Panc1 (cell line): ENCODE results near the gene RPL13. TPM values are rescaled to one million over a fixed set of nuclear protein-coding genes. Genes with fewer than 3 reads are reported as not detected.
A peak's percentile ranks its signal among the peaks of the same experiment; 100 is the strongest.

Source experiments
- ATAC-seq: fragments of 200-7000 bp; cut with Tn5 transposase; 2 replicates; pipeline ENCODE4 v1.9.1; 2020; ENCODE audit warnings: mild to moderate bottlenecking, moderate library complexity
- BruUV-seq: library from RNA; stranded (reverse); fragments of 400-500 nt; replicated peaks from 2 replicates; lab custom pipeline; 2021; lab: Mats Ljungman, UMichigan
- CTCF ChIA-PET: fragments of 300-600 bp; sonication (Branson Sonifier 250); formaldehyde crosslinking; loops from one replicate; lab custom pipeline; 2022; ENCODE audit warnings: antibody characterized with exemption; lab: Charles Lee
- POLR2A ChIA-PET: fragments of 300-600 bp; sonication (Branson Sonifier 250); formaldehyde crosslinking; loops from one replicate; lab custom pipeline; 2022; ENCODE audit warnings: antibody characterized with exemption; lab: Charles Lee
- DNase-seq: peaks from one replicate; pipeline ENCODE4 v3.0.0-alpha.2; 2010; ENCODE audit warnings: low read depth, low spot score
- H3K27ac ChIP-seq: 2 replicates; pipeline ENCODE4 v1.5.1; 2011; ENCODE audit warnings: mild to moderate bottlenecking, low read length, inconsistent platforms
- H3K27me3 ChIP-seq: fragments of 200-500 bp; sonication (Bioruptor generic); 2 replicates; pipeline ENCODE4 v1.6.0; 2014; ENCODE audit warnings: low read length, inconsistent platforms; ENCODE audit not compliant: control insufficient read depth, insufficient read depth
- H3K36me3 ChIP-seq: fragments of 200-500 bp; sonication (Bioruptor generic); 2 replicates; pipeline ENCODE4 v1.5.1; 2014; ENCODE audit warnings: inconsistent platforms, mild to moderate bottlenecking, low read length, moderate library complexity; ENCODE audit not compliant: control insufficient read depth, insufficient read depth
- H3K4me1 ChIP-seq: 2 replicates; pipeline ENCODE4 v1.5.1; 2011; ENCODE audit warnings: inconsistent platforms, mild to moderate bottlenecking, low read length, moderate library complexity; ENCODE audit not compliant: control insufficient read depth, insufficient read depth
- H3K4me3 ChIP-seq, 2 experiments: 2 replicates each; pipeline ENCODE4 v1.5.1; 2011 to 2012; ENCODE audit warnings: low read depth in 2 of 2, low read length in 2 of 2, mild to moderate bottlenecking in 2 of 2, inconsistent platforms in 1 of 2, moderate library complexity in 1 of 2
- H3K9me3 ChIP-seq: fragments of 200-500 bp; sonication (Bioruptor generic); 2 replicates; pipeline ENCODE4 v1.5.1; 2014; ENCODE audit warnings: low read depth, mild to moderate bottlenecking, inconsistent platforms, low read length, moderate library complexity; ENCODE audit not compliant: control insufficient read depth, insufficient read depth
- CTCF ChIP-seq: fragments of 450-650 bp; IDR thresholded peaks from 2 replicates; pipeline ENCODE4 v1.5.1; 2017; ENCODE audit warnings: mild to moderate bottlenecking
- POLR2AphosphoS5 ChIP-seq: IDR thresholded peaks from 2 replicates; pipeline ENCODE4 v1.6.1; 2012; ENCODE audit warnings: mild to moderate bottlenecking, low read depth, low read length, moderate library complexity
- REST ChIP-seq, 2 experiments: IDR thresholded peaks; 2 replicates each; pipeline ENCODE4 v1.6.1; 2011 to 2012; ENCODE audit warnings: low read depth in 2 of 2, control low read depth in 1 of 2, low read length in 1 of 2, mild to moderate bottlenecking in 1 of 2, moderate library complexity in 1 of 2; ENCODE audit not compliant: insufficient read depth in 1 of 2
- SIN3A ChIP-seq: IDR thresholded peaks from 2 replicates; pipeline ENCODE4 v1.6.1; 2012; ENCODE audit warnings: low read depth, mild to moderate bottlenecking, low read length, moderate library complexity, borderline replicate concordance; ENCODE audit not compliant: insufficient read depth
- TCF7L2 ChIP-seq: IDR thresholded peaks from 2 replicates; pipeline ENCODE4 v1.6.1; 2011; ENCODE audit warnings: mild to moderate bottlenecking, low read depth, low read length, inconsistent platforms
- in situ Hi-C: cut with HindIII; loops from 2 replicates; pipeline ENCODE4 v1.10.0; 2016; ENCODE audit warnings: low sequenced_read_pairs, low pct_unique_long_range_greater_than_20kb
- intact Hi-C: fragments of 100-400 bp; cut with micrococcal nuclease; formaldehyde crosslinking; loops from one replicate; pipeline ENCODE4 v1.10.0; 2022; ENCODE audit not compliant: unreplicated experiment
- total RNA-seq: library from RNA; stranded (reverse); gene quantifications from one replicate; pipeline ENCODE4 v1.2.1, GENCODE V29; 2021; ENCODE audit not compliant: unreplicated experiment

RPL13 gene
- total RNA-seq, 1 experiment from 2014 or later: 965 TPM

- ATAC-seq (no peak), DNase-seq (no peak)
- no peak for TF ChIP-seq TCF7L2
- no peak for TF ChIP-seq POLR2AphosphoS5
- no peak for TF ChIP-seq CTCF
- TF ChIP-seq REST (IDR thresholded peaks at IDR 0.05; ENCODE audit: insufficient read depth in 1 of 2, low read depth in 2 of 2, low read length in 1 of 2): no peak
- TF ChIP-seq SIN3A: no peak
- BruUV-seq: no TSS peak
- no peaks in the 10 kb centered on the region for H3K36me3 ChIP-seq
- no peak overlapping the region for H3K4me3 ChIP-seq
- ChIA-PET CTCF (no interaction called here), POLR2A (interaction anchor here (0.6 to 1.0 kb wide), 2 partner anchors 9 to 57 kb away, joined by 5 to 9 read pairs; partner anchors contain the start of genes CHMP1A and SPATA33)
- H3K9me3 ChIP-seq: no peaks in the 10 kb centered on the region
- H3K4me1 ChIP-seq: peaks cover 6% of the 10 kb centered on the region
- intact Hi-C loops (loop anchor here (5.0 kb wide), 1 partner anchor 42 kb away; no protein-coding TSS in a partner anchor), in situ Hi-C loops (no loop called here)
- no peaks in the 10 kb centered on the region for H3K27me3 ChIP-seq
- no peak overlapping the region for H3K27ac ChIP-seq
Measured at GRCh38 chr16:89600427-89600826, 39.9 kb downstream of the RPL13 start.

- Histone ChIP-seq H3K9me3 (no peaks in the 10 kb centered on the region), H3K27me3 (no peaks in the 10 kb centered on the region), H3K4me1 (peaks cover 6% of the 10 kb centered on the region), H3K36me3 (no peaks in the 10 kb centered on the region), H3K27ac (no peak overlapping the region), H3K4me3 (no peak overlapping the region)
- no peak for TF ChIP-seq CTCF
- no peak for TF ChIP-seq TCF7L2
- TF ChIP-seq POLR2AphosphoS5: no peak
- TF ChIP-seq REST (IDR thresholded peaks at IDR 0.05; ENCODE audit: insufficient read depth in 1 of 2, low read depth in 2 of 2, low read length in 1 of 2): no peak
- TF ChIP-seq SIN3A: no peak
- BruUV-seq: no TSS peak
- DNase-seq: no peak
- ChIA-PET POLR2A (interaction anchor here (0.6 to 1.0 kb wide), 2 partner anchors 9 to 56 kb away, joined by 5 to 9 read pairs; partner anchors contain the start of genes CHMP1A and SPATA33), CTCF (no interaction called here)
- intact Hi-C loops (loop anchor here (5.0 kb wide), 1 partner anchor 41 kb away; no protein-coding TSS in a partner anchor), in situ Hi-C loops (no loop called here)
- 0 out of 2 replicates have a peak, but pooled peaks have one; percentile 32 for ATAC-seq
Measured at GRCh38 chr16:89600956-89601355, 40.5 kb downstream of the RPL13 start.
